H9 (cell line): Measurements from ENCODE around the gene TOP3B. TPM values are rescaled to one million over a fixed set of nuclear protein-coding genes. Genes with fewer than 3 reads are reported as not detected.

ENCODE experiments used
- DNase-seq: peaks from one replicate; pipeline ENCODE4 v3.0.0-alpha.2; 2017
- H2AFZ ChIP-seq: one replicate; pipeline ENCODE4 v1.6.1; 2013; ENCODE audit warnings: mild to moderate bottlenecking, low read length, control low read depth, moderate library complexity
- H2AK5ac ChIP-seq: 2 replicates; pipeline ENCODE4 v1.6.1; 2013; ENCODE audit warnings: low read length, control low read depth, mixed read lengths; ENCODE audit not compliant: insufficient read length
- H2BK120ac ChIP-seq: one replicate; pipeline ENCODE4 v1.6.1; 2013; ENCODE audit warnings: low read depth, mild to moderate bottlenecking, low read length, control low read depth, inconsistent platforms; ENCODE audit not compliant: poor library complexity, severe bottlenecking
- H2BK12ac ChIP-seq: 2 replicates; pipeline ENCODE4 v1.6.1; 2013; ENCODE audit warnings: low read length, control low read depth, mixed read lengths, low read depth; ENCODE audit not compliant: insufficient read length
- H2BK15ac ChIP-seq: 2 replicates; pipeline ENCODE4 v1.6.1; 2013; ENCODE audit warnings: low read depth, low read length, control low read depth
- H2BK20ac ChIP-seq: one replicate; pipeline ENCODE4 v1.6.1; 2013; ENCODE audit warnings: low read depth, mild to moderate bottlenecking, low read length, control low read depth, inconsistent platforms; ENCODE audit not compliant: poor library complexity, severe bottlenecking
- H2BK5ac ChIP-seq: 2 replicates; pipeline ENCODE4 v1.6.1; 2013; ENCODE audit warnings: low read length, control low read depth, mixed read lengths; ENCODE audit not compliant: insufficient read length
- H3K14ac ChIP-seq: 2 replicates; pipeline ENCODE4 v1.6.1; 2013; ENCODE audit warnings: low read length, control low read depth; ENCODE audit not compliant: insufficient read depth
- H3K18ac ChIP-seq: 2 replicates; pipeline ENCODE4 v1.6.1; 2013; ENCODE audit warnings: low read depth, mild to moderate bottlenecking, mixed read lengths, low read length, control low read depth; ENCODE audit not compliant: insufficient read length
- H3K23ac ChIP-seq: 2 replicates; pipeline ENCODE4 v1.6.1; 2013; ENCODE audit warnings: low read length, control low read depth, mixed read lengths, low read depth; ENCODE audit not compliant: insufficient read length
- H3K23me2 ChIP-seq: 2 replicates; pipeline ENCODE4 v1.6.1; 2013; ENCODE audit warnings: low read depth, mild to moderate bottlenecking, mixed read lengths, low read length, control low read depth; ENCODE audit not compliant: insufficient read length, poor library complexity, severe bottlenecking
- H3K27ac ChIP-seq: 2 replicates; pipeline ENCODE4 v1.5.1; 2013; ENCODE audit warnings: low read length, control low read depth, mixed read lengths, low read depth; ENCODE audit not compliant: insufficient read length
- H3K27me3 ChIP-seq: 2 replicates; pipeline ENCODE4 v1.6.1; 2013; ENCODE audit warnings: low read length, control low read depth, inconsistent platforms; ENCODE audit not compliant: insufficient read depth
- H3K4ac ChIP-seq: 2 replicates; pipeline ENCODE4 v1.6.1; 2013; ENCODE audit warnings: low read depth, mild to moderate bottlenecking, control low read depth, inconsistent platforms, low read length, moderate library complexity
- H3K4me1 ChIP-seq: 2 replicates; pipeline ENCODE4 v1.6.1; 2013; ENCODE audit warnings: low read length, control low read depth, inconsistent platforms; ENCODE audit not compliant: insufficient read depth
- H3K4me2 ChIP-seq: 2 replicates; pipeline ENCODE4 v1.6.1; 2013; ENCODE audit warnings: low read length, control low read depth, mixed read lengths; ENCODE audit not compliant: insufficient read length, insufficient read depth
- H3K56ac ChIP-seq: 2 replicates; pipeline ENCODE4 v1.6.1; 2013; ENCODE audit warnings: low read depth, mild to moderate bottlenecking, mixed read lengths, low read length, control low read depth; ENCODE audit not compliant: insufficient read length
- H3K79me1 ChIP-seq: 2 replicates; pipeline ENCODE4 v1.6.1; 2013; ENCODE audit warnings: low read depth, mild to moderate bottlenecking, moderate library complexity, low read length, control low read depth, inconsistent platforms; ENCODE audit not compliant: insufficient read depth, poor library complexity, severe bottlenecking
- H3K79me2 ChIP-seq: 2 replicates; pipeline ENCODE4 v1.6.1; 2013; ENCODE audit warnings: low read length, control low read depth, inconsistent platforms; ENCODE audit not compliant: insufficient read depth
- H3K9ac ChIP-seq: 2 replicates; pipeline ENCODE4 v1.6.1; 2013; ENCODE audit warnings: low read length, control low read depth, mixed read lengths; ENCODE audit not compliant: insufficient read length; ENCODE audit errors: extremely low read depth
- H3K9me3 ChIP-seq: one replicate; pipeline ENCODE4 v1.6.1; 2013; ENCODE audit warnings: low read depth, low read length, inconsistent platforms; ENCODE audit not compliant: control insufficient read depth
- H3T11ph ChIP-seq: one replicate; pipeline ENCODE4 v1.6.1; 2013; ENCODE audit warnings: mild to moderate bottlenecking, low read length, control low read depth, inconsistent platforms
- H4K20me1 ChIP-seq: one replicate; pipeline ENCODE4 v1.6.1; 2013; ENCODE audit not compliant: control insufficient read depth, insufficient read length, insufficient read depth
- H4K5ac ChIP-seq: 2 replicates; pipeline ENCODE4 v1.6.1; 2013; ENCODE audit warnings: low read depth, mild to moderate bottlenecking, mixed read lengths, low read length, control low read depth; ENCODE audit not compliant: insufficient read length
- H4K8ac ChIP-seq: replicated peaks from 2 replicates; pipeline ENCODE4 v1.6.1; 2013; ENCODE audit warnings: low read length, control low read depth, mixed read lengths, low read depth; ENCODE audit not compliant: insufficient read length
- H4K91ac ChIP-seq: 2 replicates; pipeline ENCODE4 v1.6.1; 2013; ENCODE audit warnings: low read depth, mild to moderate bottlenecking, moderate library complexity, mixed read lengths, low read length, control low read depth; ENCODE audit not compliant: insufficient read length
- H3K27ac Mint-ChIP-seq, 3 experiments: 2 replicates in 2 of 3; 3 replicates in 1 of 3; pipeline ENCODE4 v1.8.0; 2020 to 2021; ENCODE audit warnings: mixed read lengths in 3 of 3, mild to moderate bottlenecking in 1 of 3, moderate library complexity in 1 of 3
- H3K27me3 Mint-ChIP-seq: 2 replicates; pipeline ENCODE4 v1.8.0; 2021; ENCODE audit warnings: low read depth, mild to moderate bottlenecking, moderate library complexity, mixed read lengths
- H3K36me3 Mint-ChIP-seq, 3 experiments: 2 replicates in 2 of 3; 3 replicates in 1 of 3; pipeline ENCODE4 v1.8.0; 2020 to 2021; ENCODE audit warnings: low read depth in 3 of 3, mixed read lengths in 3 of 3; ENCODE audit not compliant: insufficient read depth in 1 of 3
- H3K4me1 Mint-ChIP-seq, 2 experiments: 2 replicates each; pipeline ENCODE4 v1.8.0; 2020; ENCODE audit warnings: mixed read lengths in 2 of 2
- H3K4me3 Mint-ChIP-seq, 2 experiments: 2 replicates in 1 of 2; 3 replicates in 1 of 2; pipeline ENCODE4 v1.8.0; 2020 to 2021; ENCODE audit warnings: mild to moderate bottlenecking in 2 of 2, mixed read lengths in 2 of 2, moderate library complexity in 1 of 2
- H3K9me3 Mint-ChIP-seq, 2 experiments: 2 replicates in 1 of 2; 3 replicates in 1 of 2; pipeline ENCODE4 v1.8.0; 2020; ENCODE audit warnings: mild to moderate bottlenecking in 2 of 2, mixed read lengths in 2 of 2, moderate library complexity in 1 of 2
- WGBS: extraction: QIAGEN DNeasy Blood & Tissue Kit; methylation state at CpG from one replicate; pipeline ENCODE4 v1.1.7; 2013; ENCODE audit warnings: missing lambda C conversion rate, low lambda C conversion rate, mixed read lengths; ENCODE audit not compliant: insufficient read length; ENCODE audit errors: extremely low coverage; 5-methylcytosine and 5-hydroxymethylcytosine counted together
- total RNA-seq: library from RNA; stranded (reverse); gene quantifications from 2 replicates; pipeline ENCODE4 v1.2.1, GENCODE V29; 2021
- TF ChIP-seq, protein P1 (sequence below): fragments of 200-600 bp; sonication (generic); conservative IDR thresholded peaks from 3 replicates; pipeline ENCODE4 v1.8.0; 2021; ENCODE audit warnings: antibody characterized with exemption, mild to moderate bottlenecking

TOP3B gene
- total RNA-seq, 1 experiment from 2014 or later = 55.2 TPM

DNA sequence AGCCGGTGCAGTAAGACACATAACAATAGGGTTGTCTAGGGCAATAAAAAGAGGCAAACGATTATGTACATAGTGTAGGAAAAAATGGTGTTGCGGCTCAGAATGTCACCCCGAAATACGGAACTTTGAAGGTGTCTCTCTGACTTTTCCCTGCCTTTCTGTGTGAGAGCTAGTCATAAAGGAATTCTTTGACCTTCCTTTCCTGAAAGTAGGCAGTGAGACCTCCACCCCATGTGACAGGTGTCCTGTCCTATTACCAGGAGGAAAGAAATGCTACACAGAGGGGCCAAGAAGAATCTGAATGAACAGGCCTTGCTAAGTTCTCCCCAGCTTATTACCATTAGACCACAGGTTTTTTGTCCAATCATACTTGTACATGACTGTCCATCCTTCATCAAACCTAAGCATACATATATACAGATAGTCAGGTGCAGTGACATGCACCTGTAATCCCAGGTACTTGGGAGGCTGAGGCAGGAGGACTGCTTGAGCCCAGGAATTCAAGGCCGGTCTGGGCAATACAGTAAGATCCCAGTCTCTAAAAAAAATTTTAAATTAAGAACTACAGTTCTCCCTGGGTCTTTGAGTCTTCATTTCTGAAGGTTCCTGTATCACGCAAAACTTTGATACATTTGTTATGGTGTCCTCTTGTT, 16.1 kb upstream of the TOP3B start:
- no peaks in the 10 kb centered on the region for H3K23me2 ChIP-seq
- H2BK5ac ChIP-seq = no peak overlapping the region
- no peak overlapping the region for H3K56ac ChIP-seq
- H4K91ac ChIP-seq = no peak overlapping the region
- H2BK15ac ChIP-seq = no peak overlapping the region
- H3K9me3 ChIP-seq = no peaks in the 10 kb centered on the region
- no peak overlapping the region for H3K27ac Mint-ChIP-seq
- H3K18ac ChIP-seq = no peak overlapping the region
- H2BK120ac ChIP-seq = no peak overlapping the region
- no peak overlapping the region for H4K8ac ChIP-seq
- TF ChIP-seq, protein P1, sequence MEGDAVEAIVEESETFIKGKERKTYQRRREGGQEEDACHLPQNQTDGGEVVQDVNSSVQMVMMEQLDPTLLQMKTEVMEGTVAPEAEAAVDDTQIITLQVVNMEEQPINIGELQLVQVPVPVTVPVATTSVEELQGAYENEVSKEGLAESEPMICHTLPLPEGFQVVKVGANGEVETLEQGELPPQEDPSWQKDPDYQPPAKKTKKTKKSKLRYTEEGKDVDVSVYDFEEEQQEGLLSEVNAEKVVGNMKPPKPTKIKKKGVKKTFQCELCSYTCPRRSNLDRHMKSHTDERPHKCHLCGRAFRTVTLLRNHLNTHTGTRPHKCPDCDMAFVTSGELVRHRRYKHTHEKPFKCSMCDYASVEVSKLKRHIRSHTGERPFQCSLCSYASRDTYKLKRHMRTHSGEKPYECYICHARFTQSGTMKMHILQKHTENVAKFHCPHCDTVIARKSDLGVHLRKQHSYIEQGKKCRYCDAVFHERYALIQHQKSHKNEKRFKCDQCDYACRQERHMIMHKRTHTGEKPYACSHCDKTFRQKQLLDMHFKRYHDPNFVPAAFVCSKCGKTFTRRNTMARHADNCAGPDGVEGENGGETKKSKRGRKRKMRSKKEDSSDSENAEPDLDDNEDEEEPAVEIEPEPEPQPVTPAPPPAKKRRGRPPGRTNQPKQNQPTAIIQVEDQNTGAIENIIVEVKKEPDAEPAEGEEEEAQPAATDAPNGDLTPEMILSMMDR = no peak
- no peak overlapping the region for H3K27ac ChIP-seq
- H3T11ph ChIP-seq = no peak overlapping the region
- H3K9me3 Mint-ChIP-seq = no peaks in the 10 kb centered on the region
- H3K36me3 Mint-ChIP-seq = no peaks in the 10 kb centered on the region
- peaks cover 4% of the 10 kb centered on the region in 2 experiments; a peak in 3 of 4 replicates for H3K4me1 Mint-ChIP-seq
- H3K4me1 ChIP-seq = no peaks in the 10 kb centered on the region
- H3K4me3 Mint-ChIP-seq = no peak overlapping the region
- H4K5ac ChIP-seq = no peak overlapping the region
- no peak overlapping the region for H3K4me2 ChIP-seq
- no peak overlapping the region for H2AK5ac ChIP-seq
- no peak overlapping the region for H2BK12ac ChIP-seq
- no peak overlapping the region for H3K23ac ChIP-seq
- no CpG with 5 or more reads among the region's 7 CpGs for WGBS
- no peak overlapping the region for H3K4ac ChIP-seq
- H3K9ac ChIP-seq = no peak overlapping the region
- H2AFZ ChIP-seq = no peak overlapping the region
- H2BK20ac ChIP-seq = no peak overlapping the region
- peaks cover 32% of the 10 kb centered on the region; the same call in 1 of the 2 replicates for H3K27me3 ChIP-seq
- H3K14ac ChIP-seq = no peak overlapping the region
- no peaks in the 10 kb centered on the region for H4K20me1 ChIP-seq
- DNase-seq = no peak
- peaks cover 100% of the 10 kb centered on the region for H3K27me3 Mint-ChIP-seq
- no peaks in the 10 kb centered on the region for H3K79me2 ChIP-seq
- H3K79me1 ChIP-seq = no peaks in the 10 kb centered on the region
